Measurements from ENCODE around the gene SORBS1.

The SORBS1 gene

DNA sequence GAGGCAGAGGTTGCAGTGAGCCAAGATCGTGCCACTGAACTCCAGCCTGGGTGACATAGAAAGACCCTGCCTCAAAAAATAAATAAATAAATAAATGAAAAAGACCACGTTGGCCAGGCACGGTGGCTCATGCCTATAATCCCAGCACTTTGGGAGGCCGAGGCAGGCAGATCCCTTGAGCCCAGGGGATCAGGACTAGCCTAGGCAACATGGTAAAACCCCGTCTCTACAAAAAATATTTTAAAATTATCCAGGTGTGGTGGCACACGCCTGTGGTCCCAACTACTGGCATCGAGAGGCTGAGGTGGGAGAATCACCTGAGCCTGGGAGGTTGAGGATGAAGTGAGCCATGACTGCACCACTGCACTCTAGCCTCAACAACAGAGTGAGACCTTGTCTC lies 153.6 kb downstream of the SORBS1 start:
- POLR2A ChIA-PET: no interaction called here

GRCh38 chr10:95406651-95407280 lies 154.4 kb downstream of the SORBS1 start:
- no peak for DNase-seq (ENCODE audit: extremely low spot score)
- ChIA-PET POLR2A (no interaction called here), CTCF (interaction anchor here (1.0 to 5.4 kb wide), 6 partner anchors 7 to 39 kb away, joined by 3 to 22 read pairs (median 10); no protein-coding TSS in a partner anchor)
- TF ChIP-seq, protein P1, sequence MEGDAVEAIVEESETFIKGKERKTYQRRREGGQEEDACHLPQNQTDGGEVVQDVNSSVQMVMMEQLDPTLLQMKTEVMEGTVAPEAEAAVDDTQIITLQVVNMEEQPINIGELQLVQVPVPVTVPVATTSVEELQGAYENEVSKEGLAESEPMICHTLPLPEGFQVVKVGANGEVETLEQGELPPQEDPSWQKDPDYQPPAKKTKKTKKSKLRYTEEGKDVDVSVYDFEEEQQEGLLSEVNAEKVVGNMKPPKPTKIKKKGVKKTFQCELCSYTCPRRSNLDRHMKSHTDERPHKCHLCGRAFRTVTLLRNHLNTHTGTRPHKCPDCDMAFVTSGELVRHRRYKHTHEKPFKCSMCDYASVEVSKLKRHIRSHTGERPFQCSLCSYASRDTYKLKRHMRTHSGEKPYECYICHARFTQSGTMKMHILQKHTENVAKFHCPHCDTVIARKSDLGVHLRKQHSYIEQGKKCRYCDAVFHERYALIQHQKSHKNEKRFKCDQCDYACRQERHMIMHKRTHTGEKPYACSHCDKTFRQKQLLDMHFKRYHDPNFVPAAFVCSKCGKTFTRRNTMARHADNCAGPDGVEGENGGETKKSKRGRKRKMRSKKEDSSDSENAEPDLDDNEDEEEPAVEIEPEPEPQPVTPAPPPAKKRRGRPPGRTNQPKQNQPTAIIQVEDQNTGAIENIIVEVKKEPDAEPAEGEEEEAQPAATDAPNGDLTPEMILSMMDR (IDR thresholded peaks at IDR 0.05; ENCODE audit: control extremely low read depth, extremely low read depth, low read depth, missing control alignments): no peak

More for the DNA sequence above, 153.6 kb downstream of the SORBS1 start:
- TF ChIP-seq, protein P1 (IDR thresholded peaks at IDR 0.05; ENCODE audit: control extremely low read depth, extremely low read depth, low read depth, missing control alignments): no peak
- CTCF ChIA-PET: interaction anchor here (1.9 kb wide), 1 partner anchor 38 kb away, joined by 4 read pairs; no protein-coding TSS in a partner anchor
- DNase-seq (ENCODE audit: extremely low spot score): no peak

GRCh38 chr10:95405655-95406054 lies 155.5 kb downstream of the SORBS1 start:
- TF ChIP-seq, protein P1 (IDR thresholded peaks at IDR 0.05; ENCODE audit: control extremely low read depth, extremely low read depth, low read depth, missing control alignments): no peak
- CTCF ChIA-PET: interaction anchor here (1.1 to 5.4 kb wide), 7 partner anchors 8 to 40 kb away, joined by 3 to 30 read pairs (median 16); no protein-coding TSS in a partner anchor
- DNase-seq (ENCODE audit: extremely low spot score): no peak
- POLR2A ChIA-PET: no interaction called here

DNA sequence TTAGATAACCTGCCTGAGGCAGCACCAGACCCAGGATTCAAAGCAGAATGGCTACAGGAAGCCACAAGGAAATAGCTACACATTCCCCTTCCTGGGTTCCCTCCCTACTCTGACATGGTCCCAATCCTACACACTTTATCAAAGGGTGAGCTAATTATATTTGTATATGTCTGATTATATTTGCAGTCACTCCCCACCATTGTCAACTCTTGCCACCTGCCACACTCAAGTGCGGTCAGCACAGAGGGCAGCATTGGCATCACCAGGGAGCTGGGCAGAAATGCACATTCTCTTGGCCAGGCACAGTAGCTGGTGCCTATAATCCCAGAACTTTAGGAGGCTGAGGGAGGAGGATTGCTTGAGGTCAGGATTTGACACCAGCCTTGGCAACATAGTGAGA lies 156.3 kb downstream of the SORBS1 start:
- ChIA-PET POLR2A (no interaction called here), CTCF (interaction anchor here (0.9 to 5.4 kb wide), 11 partner anchors 9 to 195 kb away, joined by 3 to 30 read pairs (median 4); no protein-coding TSS in a partner anchor)
- TF ChIP-seq, protein P1 (IDR thresholded peaks at IDR 0.05; ENCODE audit: control extremely low read depth, extremely low read depth, low read depth, missing control alignments): no peak
- DNase-seq (ENCODE audit: extremely low spot score): no peak

GRCh38 chr10:95404462-95404858 lies 156.7 kb downstream of the SORBS1 start:
- CTCF ChIA-PET: interaction anchor here (0.9 to 5.4 kb wide), 11 partner anchors 9 to 196 kb away, joined by 3 to 30 read pairs (median 5); no protein-coding TSS in a partner anchor
- TF ChIP-seq, protein P1 (IDR thresholded peaks at IDR 0.05; ENCODE audit: control extremely low read depth, extremely low read depth, low read depth, missing control alignments): no peak
- no peak for DNase-seq (ENCODE audit: extremely low spot score)
- POLR2A ChIA-PET: no interaction called here

GRCh38 chr10:95403700-95404461 lies 157.3 kb downstream of the SORBS1 start:
- ChIA-PET CTCF (interaction anchor here (0.9 to 5.4 kb wide), 11 partner anchors 9 to 196 kb away, joined by 3 to 30 read pairs (median 5); no protein-coding TSS in a partner anchor), POLR2A (no interaction called here)
- no peak for DNase-seq (ENCODE audit: extremely low spot score)
- TF ChIP-seq, protein P1 (IDR thresholded peaks at IDR 0.05; ENCODE audit: control extremely low read depth, extremely low read depth, low read depth, missing control alignments): no peak
